OCI-LY7 (cell line): Measurements from ENCODE around the gene ROS1. TPM values are rescaled to one million over a fixed set of nuclear protein-coding genes. Genes with fewer than 3 reads are reported as not detected.

Experiments used
- BruUV-seq: library from RNA; stranded (reverse); fragments of 400-500 nt; replicated peaks from 2 replicates; lab custom pipeline; 2021; lab: Mats Ljungman, UMichigan
- CTCF ChIA-PET: fragments of 300-600 bp; sonication (Branson Sonifier 250); formaldehyde crosslinking; loops from one replicate; lab custom pipeline; 2022; ENCODE audit warnings: antibody characterized with exemption; ENCODE audit not compliant: unreplicated experiment; lab: Charles Lee
- POLR2A ChIA-PET: fragments of 300-600 bp; sonication (Branson Sonifier 250); formaldehyde crosslinking; loops from one replicate; lab custom pipeline; 2022; ENCODE audit warnings: antibody characterized with exemption; lab: Charles Lee
- DNase-seq: peaks from one replicate; pipeline ENCODE4 v3.0.0-alpha.2; 2015; ENCODE audit warnings: low spot score
- H2AFZ ChIP-seq: fragments of 200-600 bp; sonication (generic), shearing (Covaris generic); 2 replicates; pipeline ENCODE4 v1.6.1; 2014; ENCODE audit warnings: mild to moderate bottlenecking, antibody characterized with exemption, low read length, moderate library complexity
- H3K27ac ChIP-seq: fragments of 200-600 bp; sonication (generic); 2 replicates; pipeline ENCODE4 v1.5.1; 2014; ENCODE audit warnings: mixed run types, low read depth, mild to moderate bottlenecking, moderate library complexity, low read length, inconsistent platforms; ENCODE audit not compliant: poor library complexity, severe bottlenecking
- H3K36me3 ChIP-seq: fragments of 200-600 bp; sonication (generic); 2 replicates; pipeline ENCODE4 v1.6.1; 2014; ENCODE audit warnings: mild to moderate bottlenecking, antibody characterized with exemption, low read length, moderate library complexity, mixed read lengths; ENCODE audit not compliant: insufficient read depth
- H3K4me1 ChIP-seq: fragments of 200-600 bp; sonication (generic); 2 replicates; pipeline ENCODE4 v1.5.1; 2014; ENCODE audit warnings: mild to moderate bottlenecking, low read length; ENCODE audit not compliant: insufficient read depth, poor library complexity, severe bottlenecking
- H3K4me2 ChIP-seq: fragments of 200-600 bp; sonication (generic); 2 replicates; pipeline ENCODE4 v1.6.1; 2014; ENCODE audit warnings: mild to moderate bottlenecking, low read length
- H3K4me3 ChIP-seq: fragments of 200-600 bp; sonication (generic); 2 replicates; pipeline ENCODE4 v1.5.1; 2014; ENCODE audit warnings: mild to moderate bottlenecking, low read depth, low read length; ENCODE audit not compliant: poor library complexity, severe bottlenecking
- H3K79me2 ChIP-seq: fragments of 200-600 bp; sonication (generic); 2 replicates; pipeline ENCODE4 v1.6.1; 2016; ENCODE audit warnings: low read depth, mild to moderate bottlenecking, low read length, moderate library complexity, mixed read lengths; ENCODE audit not compliant: insufficient read depth
- H3K9me2 ChIP-seq: fragments of 200-600 bp; sonication (generic); 2 replicates; pipeline ENCODE4 v1.6.1; 2016; ENCODE audit warnings: mild to moderate bottlenecking, low read length, mixed read lengths; ENCODE audit not compliant: insufficient read depth
- H3K9me3 ChIP-seq: fragments of 200-600 bp; sonication (generic); 2 replicates; pipeline ENCODE4 v1.6.1; 2014; ENCODE audit warnings: mild to moderate bottlenecking, mixed run types, low read length, mixed read lengths
- H4K20me1 ChIP-seq: fragments of 200-600 bp; sonication (generic); 2 replicates; pipeline ENCODE4 v1.6.1; 2014; ENCODE audit warnings: mild to moderate bottlenecking, antibody characterized with exemption, low read length, moderate library complexity, mixed read lengths; ENCODE audit not compliant: insufficient read depth
- EZH2phosphoT487 ChIP-seq: fragments of 200-600 bp; sonication (generic); IDR thresholded peaks from 2 replicates; pipeline ENCODE4 v1.6.1; 2018; ENCODE audit warnings: low read depth, borderline replicate concordance, mild to moderate bottlenecking, mixed run types, antibody characterized with exemption, low read length, moderate library complexity, mixed read lengths
- intact Hi-C: fragments of 100-400 bp; cut with micrococcal nuclease; formaldehyde crosslinking; loops from one replicate; pipeline ENCODE4 v1.10.0; 2022; ENCODE audit not compliant: unreplicated experiment
- total RNA-seq, 2 experiments: library from RNA; depleted of rRNA in 1 of 2; stranded (reverse); fragments of >200 nt in 1 of 2; shearing (Covaris generic) in 1 of 2; gene quantifications; 2 replicates each; pipeline ENCODE4 v1.2.3, GENCODE V29; 2014 to 2022
- TF ChIP-seq, protein P1 (sequence below): fragments of 200-600 bp; sonication (generic); conservative IDR thresholded peaks from 2 replicates; pipeline ENCODE4 v1.5.1; 2014; ENCODE audit warnings: mild to moderate bottlenecking, antibody characterized with exemption, low read length, moderate library complexity, mixed read lengths

Gene ROS1
- total RNA-seq, 2 experiments from 2014 or later, result not detected

DNA sequence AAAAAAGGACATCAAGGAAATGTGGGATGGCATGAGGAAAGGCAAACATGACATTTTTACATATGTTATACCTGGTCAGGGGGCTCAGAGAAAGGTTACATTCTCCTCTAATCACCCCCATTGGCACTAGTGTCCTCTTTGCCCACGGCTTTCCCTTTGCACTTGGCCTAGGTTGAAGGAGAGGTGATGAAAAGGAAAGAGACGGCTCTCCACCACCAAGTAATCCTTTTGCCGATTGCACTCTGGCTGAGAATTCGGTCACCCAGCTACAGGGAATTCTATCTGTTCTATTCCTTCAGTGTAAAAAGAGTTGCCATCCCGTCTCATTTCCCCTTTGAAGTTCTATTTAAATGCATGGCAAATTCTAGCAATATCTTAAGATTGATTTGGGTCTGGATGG lies 150.0 kb downstream of the ROS1 start:
- ChIA-PET CTCF (no interaction called here), POLR2A (no interaction called here)
- Histone ChIP-seq H3K36me3 (no peaks in the 10 kb centered on the region), H3K27ac (no peak overlapping the region), H3K4me2 (no peak overlapping the region), H3K79me2 (no peaks in the 10 kb centered on the region), H3K4me3 (no peak overlapping the region), H2AFZ (no peak overlapping the region), H3K9me3 (no peaks in the 10 kb centered on the region), H3K9me2 (no peaks in the 10 kb centered on the region), H4K20me1 (no peaks in the 10 kb centered on the region), H3K4me1 (no peaks in the 10 kb centered on the region)
- intact Hi-C loops, result no loop called here
- no peak for DNase-seq
- TF ChIP-seq, protein P1, sequence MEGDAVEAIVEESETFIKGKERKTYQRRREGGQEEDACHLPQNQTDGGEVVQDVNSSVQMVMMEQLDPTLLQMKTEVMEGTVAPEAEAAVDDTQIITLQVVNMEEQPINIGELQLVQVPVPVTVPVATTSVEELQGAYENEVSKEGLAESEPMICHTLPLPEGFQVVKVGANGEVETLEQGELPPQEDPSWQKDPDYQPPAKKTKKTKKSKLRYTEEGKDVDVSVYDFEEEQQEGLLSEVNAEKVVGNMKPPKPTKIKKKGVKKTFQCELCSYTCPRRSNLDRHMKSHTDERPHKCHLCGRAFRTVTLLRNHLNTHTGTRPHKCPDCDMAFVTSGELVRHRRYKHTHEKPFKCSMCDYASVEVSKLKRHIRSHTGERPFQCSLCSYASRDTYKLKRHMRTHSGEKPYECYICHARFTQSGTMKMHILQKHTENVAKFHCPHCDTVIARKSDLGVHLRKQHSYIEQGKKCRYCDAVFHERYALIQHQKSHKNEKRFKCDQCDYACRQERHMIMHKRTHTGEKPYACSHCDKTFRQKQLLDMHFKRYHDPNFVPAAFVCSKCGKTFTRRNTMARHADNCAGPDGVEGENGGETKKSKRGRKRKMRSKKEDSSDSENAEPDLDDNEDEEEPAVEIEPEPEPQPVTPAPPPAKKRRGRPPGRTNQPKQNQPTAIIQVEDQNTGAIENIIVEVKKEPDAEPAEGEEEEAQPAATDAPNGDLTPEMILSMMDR, result no peak
- TF ChIP-seq EZH2phosphoT487, result no peak
- no TSS peak for BruUV-seq

DNA sequence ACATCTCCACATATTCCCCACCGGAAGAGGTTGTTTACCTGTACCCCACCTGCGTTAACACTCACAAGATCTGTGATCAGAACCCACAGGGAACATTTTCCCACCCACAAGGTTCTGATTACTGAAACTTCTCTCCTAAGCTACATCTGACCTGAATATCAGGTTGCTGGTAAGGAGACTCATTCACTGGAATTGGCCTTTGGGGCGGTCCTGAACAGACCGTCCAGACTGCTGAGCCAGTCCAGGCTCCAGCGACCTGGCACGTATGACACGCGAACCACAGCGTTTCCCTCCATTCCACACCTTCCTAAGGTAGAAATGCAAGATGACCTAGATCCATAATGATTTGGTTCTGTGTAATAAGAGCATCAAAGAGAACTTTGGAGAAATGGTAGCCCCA lies 150.5 kb downstream of the ROS1 start:
- Histone ChIP-seq H3K79me2 (no peaks in the 10 kb centered on the region), H3K4me1 (no peaks in the 10 kb centered on the region), H3K4me2 (no peak overlapping the region), H3K27ac (no peak overlapping the region), H4K20me1 (no peaks in the 10 kb centered on the region), H3K36me3 (no peaks in the 10 kb centered on the region), H3K4me3 (no peak overlapping the region), H3K9me3 (no peaks in the 10 kb centered on the region), H2AFZ (no peak overlapping the region), H3K9me2 (no peaks in the 10 kb centered on the region)
- no peak for DNase-seq
- CTCF ChIA-PET, result no interaction called here
- TF ChIP-seq, protein P1, result no peak
- TF ChIP-seq EZH2phosphoT487, result no peak
- intact Hi-C loops, result no loop called here
- POLR2A ChIA-PET, result no interaction called here
- BruUV-seq, result no TSS peak

DNA sequence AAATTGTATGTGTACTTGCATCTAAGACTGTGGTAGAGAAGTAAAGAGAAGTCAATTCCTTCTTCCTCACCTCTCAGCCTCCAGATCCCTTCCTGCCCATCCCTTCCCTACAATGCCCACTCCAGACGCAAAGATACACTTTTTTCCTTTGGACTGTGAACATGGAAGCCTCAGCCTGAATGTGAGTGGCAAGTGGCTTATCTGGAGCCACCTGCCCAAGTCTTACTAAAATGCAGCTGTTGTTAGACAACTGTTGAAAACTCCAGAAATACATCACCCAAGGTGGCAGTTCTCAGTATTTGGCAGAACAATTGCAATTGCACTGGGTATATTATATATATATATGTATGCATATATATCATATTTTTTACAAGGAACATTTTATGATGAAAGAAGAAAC lies 152.9 kb downstream of the ROS1 start:
- no peaks in the 10 kb centered on the region for H3K9me2 ChIP-seq
- no peaks in the 10 kb centered on the region for H3K4me1 ChIP-seq
- no peak for DNase-seq
- no peaks in the 10 kb centered on the region for H3K79me2 ChIP-seq
- intact Hi-C loops, result no loop called here
- no peak overlapping the region for H3K27ac ChIP-seq
- CTCF ChIA-PET, result no interaction called here
- TF ChIP-seq, protein P1, result no peak
- no peak for TF ChIP-seq EZH2phosphoT487
- H3K4me3 ChIP-seq, result no peak overlapping the region
- H3K36me3 ChIP-seq, result no peaks in the 10 kb centered on the region
- BruUV-seq, result no TSS peak
- H4K20me1 ChIP-seq, result no peaks in the 10 kb centered on the region
- POLR2A ChIA-PET, result no interaction called here
- H2AFZ ChIP-seq, result no peak overlapping the region
- H3K9me3 ChIP-seq, result no peaks in the 10 kb centered on the region
- H3K4me2 ChIP-seq, result no peak overlapping the region
